ENCODE results near the gene AHI1.

Gene AHI1

GRCh38 chr6:135497412-135498184 lies at the start of gene AHI1:
TSS of gene AHI1 (minus strand) at chr6:135497740. CDS start at chr6:135492237, 5,503 bp downstream.
- TF ChIP-seq CTCF (IDR thresholded peaks at IDR 0.05) = no peak

- TF ChIP-seq CTCF (IDR thresholded peaks at IDR 0.05) = no peak
Observed at GRCh38 chr6:135546680-135547418, 49.3 kb upstream of the AHI1 start.

- no peak for TF ChIP-seq CTCF (IDR thresholded peaks at IDR 0.05)
Observed at GRCh38 chr6:135546206-135546605, 48.7 kb upstream of the AHI1 start.

GRCh38 chr6:135540207-135540840 lies 42.8 kb upstream of the AHI1 start:
- TF ChIP-seq CTCF (IDR thresholded peaks at IDR 0.05) = peak; percentile 49; the same call in 1 of the 2 replicates

- no peak for TF ChIP-seq CTCF (IDR thresholded peaks at IDR 0.05)
Observed at GRCh38 chr6:135537741-135538301, 40.3 kb upstream of the AHI1 start.

GRCh38 chr6:135535989-135536414 lies 38.5 kb upstream of the AHI1 start:
- TF ChIP-seq CTCF (IDR thresholded peaks at IDR 0.05) = peak; percentile 72

GRCh38 chr6:135534773-135535380 lies 37.3 kb upstream of the AHI1 start:
- no peak for TF ChIP-seq CTCF (IDR thresholded peaks at IDR 0.05)

All from LNCAP (cell line).